HG03097 (cell line): ENCODE data around the gene HBZ.
"Not testable (repeated sequence)": the region's sequence is repeated elsewhere in the genome, so short reads cannot be mapped to it uniquely, and the experiment has no call there.

ENCODE experiments used
- ATAC-seq: cut with Tn5 transposase; IDR thresholded peaks from one replicate; pipeline ENCODE4 v1.9.1; 2021; ENCODE audit not compliant: unreplicated experiment, low FRiP score

Gene HBZ

GRCh38 chr16:163696-164095, 11.3 kb downstream of the HBZ start:
- not testable (repeated sequence) for ATAC-seq

DNA sequence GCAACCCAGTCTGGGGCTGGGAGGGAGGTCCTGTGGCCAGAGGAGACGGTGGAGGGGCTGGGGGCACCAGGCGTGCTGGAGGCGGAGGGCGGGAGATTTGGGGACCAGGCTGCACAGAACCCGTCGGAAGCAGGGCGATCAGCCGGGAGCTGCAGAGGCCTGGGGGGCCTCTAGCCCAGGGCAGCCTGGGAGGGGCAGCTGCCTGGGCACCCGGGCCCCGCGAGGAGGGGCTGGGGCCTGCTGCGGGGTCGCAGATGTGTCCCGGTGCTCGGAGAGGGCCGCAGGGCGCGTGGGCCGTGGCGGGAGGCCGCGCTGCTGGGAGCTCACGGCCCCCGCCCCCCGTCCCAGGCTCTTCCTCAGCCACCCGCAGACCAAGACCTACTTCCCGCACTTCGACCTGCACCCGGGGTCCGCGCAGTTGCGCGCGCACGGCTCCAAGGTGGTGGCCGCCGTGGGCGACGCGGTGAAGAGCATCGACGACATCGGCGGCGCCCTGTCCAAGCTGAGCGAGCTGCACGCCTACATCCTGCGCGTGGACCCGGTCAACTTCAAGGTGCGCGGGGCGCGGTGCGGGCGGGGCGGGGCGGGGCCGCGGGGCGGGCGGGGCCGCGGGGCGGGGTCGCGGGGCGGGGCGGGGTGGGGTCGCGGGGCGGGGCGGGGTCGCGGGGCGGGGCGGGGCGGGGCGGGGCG, 11.8 kb downstream of the HBZ start:
- not testable (repeated sequence) for ATAC-seq

DNA sequence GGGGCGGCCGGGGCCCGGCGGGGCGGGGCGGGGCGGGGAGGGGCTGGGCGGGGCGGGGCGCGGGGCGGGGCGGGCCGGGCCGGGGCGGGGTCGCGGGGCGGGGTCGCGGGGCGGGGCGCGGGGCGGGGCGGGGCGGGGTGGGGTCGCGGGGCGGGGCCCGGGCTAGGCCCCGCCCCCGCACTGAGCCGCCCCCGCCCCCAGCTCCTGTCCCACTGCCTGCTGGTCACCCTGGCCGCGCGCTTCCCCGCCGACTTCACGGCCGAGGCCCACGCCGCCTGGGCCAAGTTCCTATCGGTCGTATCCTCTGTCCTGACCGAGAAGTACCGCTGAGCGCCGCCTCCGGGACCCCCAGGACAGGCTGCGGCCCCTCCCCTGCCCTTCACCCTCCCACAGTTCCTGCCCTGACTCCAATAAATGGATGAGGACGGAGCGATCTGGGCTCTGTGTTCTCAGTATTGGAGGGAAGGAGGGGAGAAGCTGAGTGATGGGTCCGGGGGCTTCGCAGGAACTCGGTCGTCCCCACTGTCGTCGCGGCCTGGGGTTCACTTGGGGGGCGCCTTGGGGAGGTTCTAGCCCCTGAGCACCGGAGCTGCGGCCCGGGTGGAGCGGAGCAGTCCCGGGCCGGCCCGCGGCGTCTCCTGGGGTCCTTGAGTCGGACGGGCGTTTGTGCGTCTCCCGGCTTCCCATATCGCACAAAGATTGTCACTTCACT, 12.5 kb downstream of the HBZ start:
- ATAC-seq = no peak

DNA sequence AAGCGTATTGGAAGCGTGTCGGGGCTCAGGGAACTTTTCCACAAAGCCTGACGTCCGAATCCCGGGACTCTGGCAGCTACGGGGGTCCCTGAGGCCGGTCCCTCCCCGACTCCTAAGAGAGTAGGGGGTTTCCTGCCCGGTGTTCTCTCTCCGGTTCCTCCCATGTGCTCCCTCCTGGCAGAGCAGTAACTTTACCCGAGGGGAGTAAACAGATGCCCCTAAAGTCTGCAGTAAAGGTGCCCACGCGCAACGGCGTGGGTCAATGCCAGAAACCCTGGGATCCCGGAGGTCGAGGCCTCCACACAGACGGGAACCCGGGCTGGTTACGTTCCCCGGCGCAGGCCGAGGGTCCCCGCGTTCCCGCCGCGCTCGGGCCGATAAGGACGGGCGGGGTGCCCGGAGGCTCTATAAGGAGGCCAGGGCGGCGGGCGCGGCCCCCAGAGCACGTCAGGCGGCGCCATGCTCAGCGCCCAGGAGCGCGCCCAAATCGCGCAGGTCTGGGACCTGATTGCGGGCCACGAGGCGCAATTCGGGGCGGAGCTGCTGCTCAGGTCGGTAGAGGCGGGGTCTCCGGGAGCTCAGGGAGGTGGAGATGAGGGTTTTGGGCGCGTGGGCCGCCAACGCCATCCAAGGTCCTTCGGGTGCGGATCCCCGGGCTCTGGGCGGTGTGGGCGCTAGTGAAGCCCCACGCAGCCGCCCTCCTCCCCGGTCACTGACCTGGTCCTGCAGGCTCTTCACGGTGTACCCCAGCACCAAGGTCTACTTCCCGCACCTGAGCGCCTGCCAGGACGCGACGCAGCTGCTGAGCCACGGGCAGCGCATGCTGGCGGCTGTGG, 13.3 kb downstream of the HBZ start, which contains the start of gene HBM:
HBM (plus strand) TSS at position 440 of the 836 bp plus-strand sequence; CDS start at position 460, 20 bp downstream.
- no peak for ATAC-seq

DNA sequence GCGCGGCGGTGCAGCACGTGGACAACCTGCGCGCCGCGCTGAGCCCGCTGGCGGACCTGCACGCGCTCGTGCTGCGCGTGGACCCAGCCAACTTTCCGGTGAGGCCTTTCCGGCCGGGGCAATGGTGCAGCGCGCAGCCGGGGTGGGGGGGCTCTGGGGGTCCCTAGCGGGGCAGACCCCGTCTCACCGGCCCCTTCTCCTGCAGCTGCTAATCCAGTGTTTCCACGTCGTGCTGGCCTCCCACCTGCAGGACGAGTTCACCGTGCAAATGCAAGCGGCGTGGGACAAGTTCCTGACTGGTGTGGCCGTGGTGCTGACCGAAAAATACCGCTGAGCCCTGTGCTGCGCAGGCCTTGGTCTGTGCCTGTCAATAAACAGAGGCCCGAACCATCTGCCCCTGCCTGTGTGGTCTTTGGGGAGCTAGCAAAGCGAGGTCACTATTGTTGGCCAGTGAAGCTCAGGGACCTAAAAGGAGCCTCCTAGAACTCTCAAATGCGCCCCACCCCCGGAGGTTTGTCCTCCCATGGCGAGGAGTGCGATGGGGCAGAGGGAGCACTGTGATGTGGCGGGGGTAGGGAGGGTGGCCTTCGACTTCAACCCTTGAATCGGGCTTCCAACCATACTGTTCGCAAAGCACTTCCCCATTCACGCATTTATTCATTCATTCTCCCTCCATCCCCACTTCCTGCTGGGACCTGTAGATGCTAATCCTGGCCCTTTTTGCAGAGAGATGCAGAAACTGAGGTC, 14.1 kb downstream of the HBZ start:
- ATAC-seq = no peak

GRCh38 chr16:167122-167690, 14.8 kb downstream of the HBZ start:
- no peak for ATAC-seq

DNA sequence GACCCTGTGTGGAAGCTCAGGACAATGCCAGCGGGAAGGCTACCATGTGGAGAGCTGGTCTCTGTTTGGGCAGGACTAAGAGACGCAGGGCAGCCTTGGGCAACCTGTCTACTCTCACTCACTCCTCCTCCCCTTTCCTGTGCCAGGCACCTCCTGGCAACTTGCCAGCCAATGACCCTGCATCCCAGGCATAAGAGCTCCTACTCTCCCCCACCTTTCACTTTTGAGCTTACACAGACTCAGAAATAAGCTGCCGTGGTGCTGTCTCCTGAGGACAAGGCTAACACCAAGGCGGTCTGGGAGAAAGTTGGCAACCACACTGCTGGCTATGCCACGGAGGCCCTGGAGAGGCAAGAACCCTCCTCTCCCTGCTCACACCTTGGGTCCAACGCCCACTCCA, 16.0 kb downstream of the HBZ start:
- ATAC-seq = no peak

- ATAC-seq = no peak
Measured at GRCh38 chr16:169014-169413, 16.6 kb downstream of the HBZ start.

DNA sequence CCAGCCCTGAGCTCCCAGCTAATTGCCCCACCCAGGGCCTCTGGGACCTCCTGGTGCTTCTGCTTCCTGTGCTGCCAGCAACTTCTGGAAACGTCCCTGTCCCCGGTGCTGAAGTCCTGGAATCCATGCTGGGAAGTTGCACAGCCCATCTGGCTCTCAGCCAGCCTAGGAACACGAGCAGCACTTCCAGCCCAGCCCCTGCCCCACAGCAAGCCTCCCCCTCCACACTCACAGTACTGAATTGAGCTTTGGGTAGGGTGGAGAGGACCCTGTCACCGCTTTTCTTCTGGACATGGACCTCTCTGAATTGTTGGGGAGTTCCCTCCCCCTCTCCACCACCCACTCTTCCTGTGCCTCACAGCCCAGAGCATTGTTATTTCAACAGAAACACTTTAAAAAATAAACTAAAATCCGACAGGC, 17.7 kb downstream of the HBZ start:
- ATAC-seq = not testable (repeated sequence)

DNA sequence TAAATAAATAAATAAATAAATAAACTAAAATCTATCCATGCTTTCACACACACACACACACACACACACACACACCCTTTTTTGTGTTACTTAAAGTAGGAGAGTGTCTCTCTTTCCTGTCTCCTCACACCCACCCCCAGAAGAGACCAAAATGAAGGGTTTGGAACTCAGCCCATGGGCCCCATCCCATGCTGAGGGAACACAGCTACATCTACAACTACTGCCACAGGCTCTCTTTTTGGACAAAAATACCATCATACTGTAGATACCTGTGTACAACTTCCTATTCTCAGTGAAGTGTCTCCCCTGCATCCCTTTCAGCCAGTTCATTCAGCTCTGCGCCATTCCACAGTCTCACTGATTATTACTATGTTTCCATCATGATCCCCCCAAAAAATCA, 18.3 kb downstream of the HBZ start:
- ATAC-seq = no peak

DNA sequence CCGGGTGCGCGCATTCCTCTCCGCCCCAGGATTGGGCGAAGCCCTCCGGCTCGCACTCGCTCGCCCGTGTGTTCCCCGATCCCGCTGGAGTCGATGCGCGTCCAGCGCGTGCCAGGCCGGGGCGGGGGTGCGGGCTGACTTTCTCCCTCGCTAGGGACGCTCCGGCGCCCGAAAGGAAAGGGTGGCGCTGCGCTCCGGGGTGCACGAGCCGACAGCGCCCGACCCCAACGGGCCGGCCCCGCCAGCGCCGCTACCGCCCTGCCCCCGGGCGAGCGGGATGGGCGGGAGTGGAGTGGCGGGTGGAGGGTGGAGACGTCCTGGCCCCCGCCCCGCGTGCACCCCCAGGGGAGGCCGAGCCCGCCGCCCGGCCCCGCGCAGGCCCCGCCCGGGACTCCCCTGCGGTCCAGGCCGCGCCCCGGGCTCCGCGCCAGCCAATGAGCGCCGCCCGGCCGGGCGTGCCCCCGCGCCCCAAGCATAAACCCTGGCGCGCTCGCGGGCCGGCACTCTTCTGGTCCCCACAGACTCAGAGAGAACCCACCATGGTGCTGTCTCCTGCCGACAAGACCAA, 20.0 kb downstream of the HBZ start, which contains the start of gene HBA2:
HBA2 (plus strand) TSS at position 503 of the 568 bp plus-strand sequence; CDS start at position 540, 37 bp downstream.
- ATAC-seq = not testable (repeated sequence)

- ATAC-seq = not testable (repeated sequence)
Measured at GRCh38 chr16:173211-173854, 20.9 kb downstream of the HBZ start.

GRCh38 chr16:173928-174769, 21.7 kb downstream of the HBZ start:
- not testable (repeated sequence) for ATAC-seq

GRCh38 chr16:175011-175949, 22.8 kb downstream of the HBZ start:
- no peak for ATAC-seq

DNA sequence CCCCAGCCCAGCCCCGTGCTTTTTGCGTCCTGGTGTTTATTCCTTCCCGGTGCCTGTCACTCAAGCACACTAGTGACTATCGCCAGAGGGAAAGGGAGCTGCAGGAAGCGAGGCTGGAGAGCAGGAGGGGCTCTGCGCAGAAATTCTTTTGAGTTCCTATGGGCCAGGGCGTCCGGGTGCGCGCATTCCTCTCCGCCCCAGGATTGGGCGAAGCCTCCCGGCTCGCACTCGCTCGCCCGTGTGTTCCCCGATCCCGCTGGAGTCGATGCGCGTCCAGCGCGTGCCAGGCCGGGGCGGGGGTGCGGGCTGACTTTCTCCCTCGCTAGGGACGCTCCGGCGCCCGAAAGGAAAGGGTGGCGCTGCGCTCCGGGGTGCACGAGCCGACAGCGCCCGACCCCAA, 23.6 kb downstream of the HBZ start:
- ATAC-seq = not testable (repeated sequence)

- ATAC-seq = not testable (repeated sequence)
Measured at GRCh38 chr16:176477-177382, 24.3 kb downstream of the HBZ start, which contains the start of gene HBA1. Gene HBA1, plus strand, starts transcription at chr16:176680. Its CDS starts 37 bp downstream, at chr16:176717.
